ENCODE measurements around the gene WDR74. TPM values are rescaled to one million over a fixed set of nuclear protein-coding genes. Genes with fewer than 3 reads are reported as not detected.
"Not testable (repeated sequence)": the region's sequence is repeated elsewhere in the genome, so short reads cannot be mapped to it uniquely, and the experiment has no call there.

Gene WDR74
- polyA plus RNA-seq, 3 donors from 2014 or later = 28.8 to 39.0 (median 31.9) TPM

- Mint-ChIP-seq H3K9me3 (no peaks in the 10 kb centered on the region), H3K4me3 (peak overlapping the region; percentile 91 to 99 (median 98)), H3K4me1 (peaks cover 41 to 50% of the 10 kb centered on the region in 2 donors), H3K36me3 (peaks cover 5 to 34% (median 14%) of the 10 kb centered on the region in 3 donors), H3K27me3 (ENCODE audit: low read depth in 3 of 3) (peaks cover 12 to 24% (median 14%) of the 10 kb centered on the region in 3 donors), H3K27ac (peak overlapping the region; percentile 80 to 98 (median 92))
- DNase-seq = no peak
Observed at GRCh38 chr11:62854825-62855570, 15.6 kb upstream of the WDR74 start.

GRCh38 chr11:62854013-62854824 lies 14.8 kb upstream of the WDR74 start:
- Mint-ChIP-seq H3K9me3 (no peaks in the 10 kb centered on the region), H3K36me3 (peaks cover 5 to 34% (median 14%) of the 10 kb centered on the region in 3 donors), H3K27ac (peak overlapping the region; percentile 32 to 98 (median 90)), H3K27me3 (ENCODE audit: low read depth in 3 of 3) (peaks cover 12 to 22% (median 14%) of the 10 kb centered on the region in 3 donors), H3K4me1 (peaks cover 41 to 50% of the 10 kb centered on the region in 2 donors), H3K4me3 (peak overlapping the region; percentile 91 to 99 (median 98))
- no peak for DNase-seq

- H3K27me3 Mint-ChIP-seq (ENCODE audit: low read depth in 3 of 3) = peaks cover 12 to 22% (median 14%) of the 10 kb centered on the region in 3 donors
- H3K36me3 Mint-ChIP-seq = peaks cover 5 to 34% (median 14%) of the 10 kb centered on the region in 3 donors
- peaks cover 41 to 50% of the 10 kb centered on the region in 2 donors for H3K4me1 Mint-ChIP-seq
- peak overlapping the region in 5 of 6 donors; percentile 11 to 90 (median 30) for H3K27ac Mint-ChIP-seq
- peak in 1 of 3 donors; percentile 25 for DNase-seq
- H3K4me3 Mint-ChIP-seq = peak overlapping the region in 4 of 5 donors; percentile 38 to 99 (median 94)
- H3K9me3 Mint-ChIP-seq = no peaks in the 10 kb centered on the region
Observed at GRCh38 chr11:62853279-62853965, 14.0 kb upstream of the WDR74 start.

- no peak for DNase-seq
- H3K27ac Mint-ChIP-seq = peak overlapping the region in 5 of 6 donors; percentile 11 to 80 (median 35)
- peaks cover 5 to 34% (median 14%) of the 10 kb centered on the region in 3 donors for H3K36me3 Mint-ChIP-seq
- H3K4me1 Mint-ChIP-seq = peaks cover 41 to 50% of the 10 kb centered on the region in 2 donors
- peak overlapping the region in 1 of 5 donors; percentile 91 for H3K4me3 Mint-ChIP-seq
- no peaks in the 10 kb centered on the region for H3K9me3 Mint-ChIP-seq
- peaks cover 12 to 22% (median 14%) of the 10 kb centered on the region in 3 donors for H3K27me3 Mint-ChIP-seq (ENCODE audit: low read depth in 3 of 3)
Observed at GRCh38 chr11:62852523-62853188, 13.3 kb upstream of the WDR74 start.

GRCh38 chr11:62851807-62852522 lies 12.6 kb upstream of the WDR74 start:
- Mint-ChIP-seq H3K4me3 (no peak overlapping the region), H3K27me3 (ENCODE audit: low read depth in 3 of 3) (peaks cover 12 to 18% (median 14%) of the 10 kb centered on the region in 3 donors), H3K9me3 (no peaks in the 10 kb centered on the region), H3K4me1 (peaks cover 39 to 50% of the 10 kb centered on the region in 2 donors), H3K27ac (peak overlapping the region in 5 of 6 donors; percentile 11 to 69 (median 41)), H3K36me3 (peaks cover 5 to 34% (median 14%) of the 10 kb centered on the region in 3 donors)
- no peak for DNase-seq

- peaks cover 35 to 45% of the 10 kb centered on the region in 2 donors for H3K4me1 Mint-ChIP-seq
- peaks cover 10 to 14% (median 11%) of the 10 kb centered on the region in 3 donors for H3K27me3 Mint-ChIP-seq (ENCODE audit: low read depth in 3 of 3)
- H3K9me3 Mint-ChIP-seq = no peaks in the 10 kb centered on the region
- no peak for DNase-seq
- peaks cover 5 to 34% (median 14%) of the 10 kb centered on the region in 3 donors for H3K36me3 Mint-ChIP-seq
- no peak overlapping the region for H3K4me3 Mint-ChIP-seq
- peak overlapping the region in 4 of 6 donors; percentile 41 to 69 (median 60) for H3K27ac Mint-ChIP-seq
Observed at GRCh38 chr11:62850911-62851806, 11.8 kb upstream of the WDR74 start.

GRCh38 chr11:62847767-62848314 lies 8.5 kb upstream of the WDR74 start:
- H3K9me3 Mint-ChIP-seq = no peaks in the 10 kb centered on the region
- peaks cover 3 to 11% of the 10 kb centered on the region in 2 donors for H3K4me1 Mint-ChIP-seq
- H3K36me3 Mint-ChIP-seq = peaks cover 2 to 11% (median 2%) of the 10 kb centered on the region in 3 donors
- no peaks in the 10 kb centered on the region for H3K27me3 Mint-ChIP-seq (ENCODE audit: low read depth in 3 of 3)
- H3K27ac Mint-ChIP-seq = no peak overlapping the region
- no peak for DNase-seq
- no peak overlapping the region for H3K4me3 Mint-ChIP-seq

- Mint-ChIP-seq H3K27me3 (ENCODE audit: low read depth in 3 of 3) (no peaks in the 10 kb centered on the region), H3K4me1 (peaks cover 0 to 1% of the 10 kb centered on the region in 2 donors), H3K27ac (no peak overlapping the region), H3K4me3 (no peak overlapping the region), H3K9me3 (no peaks in the 10 kb centered on the region), H3K36me3 (no peaks in the 10 kb centered on the region)
- no peak for DNase-seq
Observed at GRCh38 chr11:62846177-62846576, 6.8 kb upstream of the WDR74 start.

GRCh38 chr11:62844154-62844553 lies 4.8 kb upstream of the WDR74 start:
- peaks cover 0 to 6% (median 5%) of the 10 kb centered on the region in 3 donors for H3K27me3 Mint-ChIP-seq (ENCODE audit: low read depth in 3 of 3)
- no peak overlapping the region for H3K4me3 Mint-ChIP-seq
- DNase-seq = no peak
- peak overlapping the region in 1 of 6 donors; percentile 30 for H3K27ac Mint-ChIP-seq
- no peaks in the 10 kb centered on the region for H3K36me3 Mint-ChIP-seq
- H3K4me1 Mint-ChIP-seq = peaks cover 7 to 19% of the 10 kb centered on the region in 2 donors
- no peaks in the 10 kb centered on the region for H3K9me3 Mint-ChIP-seq

GRCh38 chr11:62843466-62843865 lies 4.1 kb upstream of the WDR74 start:
- Mint-ChIP-seq H3K27ac (peak overlapping the region in 2 of 6 donors; percentile 48 to 69), H3K9me3 (no peaks in the 10 kb centered on the region), H3K36me3 (no peaks in the 10 kb centered on the region), H3K4me1 (peaks cover 14 to 25% of the 10 kb centered on the region in 2 donors), H3K4me3 (peak overlapping the region in 3 of 5 donors; percentile 11 to 58 (median 27)), H3K27me3 (ENCODE audit: low read depth in 3 of 3) (peaks cover 0 to 7% (median 5%) of the 10 kb centered on the region in 3 donors)
- no peak for DNase-seq

GRCh38 chr11:62842891-62843290 lies 3.5 kb upstream of the WDR74 start:
- H3K27ac Mint-ChIP-seq; H3K36me3 Mint-ChIP-seq; H3K9me3 Mint-ChIP-seq; DNase-seq; H3K27me3 Mint-ChIP-seq (ENCODE audit: low read depth in 3 of 3); H3K4me3 Mint-ChIP-seq: not testable (repeated sequence)
- peaks cover 15 to 25% of the 10 kb centered on the region in 2 donors for H3K4me1 Mint-ChIP-seq
